Pancreas (tissue), 10 donors: Measurements from ENCODE around the gene DPPA5. TPM values are rescaled to one million over a fixed set of nuclear protein-coding genes. Genes with fewer than 3 reads are reported as not detected.
A peak's percentile ranks its signal among the peaks of the same experiment; 100 is the strongest.

Experiments
- ATAC-seq, 4 donors: fragments of 200-7000 bp; cut with Tn5 transposase; one replicate each; pipeline versions ENCODE4 v1.8.0 to v1.9.1; 2020; ENCODE audit warnings: mild to moderate bottlenecking in 4 of 4, moderate library complexity in 4 of 4
- DNase-seq, 6 donors: peaks; one replicate each; pipeline ENCODE4 v3.0.0-alpha.2; 2020
- FAIRE-seq: peaks from 2 replicates; lab custom pipeline; 2012; peaks lifted over from hg19 to GRCh38; lab: Jason Lieb, UNC
- H3K27ac ChIP-seq, 4 donors: fragments of 200-600 bp; sonication (generic); 1 replicate in 3 of 4; 2 replicates in 1 of 4; pipeline versions ENCODE4 v1.5.0 to v1.8.0; 2020
- H3K27me3 ChIP-seq, 4 donors: fragments of 200-600 bp; one replicate each; pipeline ENCODE4 v1.8.0; 2021
- H3K36me3 ChIP-seq, 3 donors: fragments of 200-600 bp; sonication (generic) in 1 of 3; one replicate each; pipeline versions ENCODE4 v1.5.0 to v1.8.0; 2020 to 2021
- H3K4me1 ChIP-seq, 3 donors: fragments of 200-600 bp; one replicate each; pipeline ENCODE4 v1.8.0; 2021
- H3K4me3 ChIP-seq, 4 donors: fragments of 200-600 bp; sonication (generic) in 2 of 4; one replicate each; pipeline versions ENCODE4 v1.5.0 to v1.8.0; 2020 to 2021
- H3K9me3 ChIP-seq, 4 donors: fragments of 200-600 bp; one replicate each; pipeline ENCODE4 v1.8.0; 2021
- WGBS, 2 donors: extraction: QIAGEN DNeasy Blood & Tissue Kit; methylation state at CpG; one replicate each; pipeline ENCODE4 v1.1.7; 2013; 5-methylcytosine and 5-hydroxymethylcytosine counted together
- intact Hi-C, 3 donors: fragments of 100-400 bp; cut with DNase I; formaldehyde crosslinking; loops; one replicate each; pipeline versions ENCODE4 v1.11.1 to v1.14.2; 2022
- polyA plus RNA-seq, 2 donors: library from polyadenylated mRNA; stranded (reverse); fragments of 200-250 nt; gene quantifications; one replicate each; pipeline ENCODE4 v1.2.3, GENCODE V29; 2013
- total RNA-seq, 6 donors: library from RNA; stranded (reverse); fragmentation: NEBNext Ultra II Directional in 4 of 6; extraction: Animal tissue kit (Norgen Biotek cat#: 25700) in 4 of 6; gene quantifications; one replicate each; pipeline versions ENCODE4 v1.2.1 to v1.2.4, GENCODE V29; 2021 to 2023
- TF ChIP-seq, protein P1 (sequence below), 4 donors: fragments of 200-600 bp; sonication (generic) in 3 of 4; IDR thresholded peaks; one replicate each; pipeline versions ENCODE4 v1.5.0 to v1.8.0; 2021; ENCODE audit warnings: antibody characterized with exemption in 4 of 4
- donor health status: healthy with polysubstance abuse.
- donor health status: DM: no; HTN: no; CAD: no; lungs with moderate emphysema.
- donor health status: DM: no; HTN: no; CAD: no.
- donor health status: control.
- donor health status: control.
- donor health status: Bipolar disorder and iron deficiency.
- donor health status: DM: yes; HTN: yes; CAD: no.
- donor health status: DM: no; HTN: no; CAD: no.
- donor health status: DM: no; HTN: no; CAD: no.
- donor health status: DM: yes; HTN: yes; CAD: no.

Gene DPPA5
- total and polyA plus RNA-seq, 8 donors = not detected

DNA sequence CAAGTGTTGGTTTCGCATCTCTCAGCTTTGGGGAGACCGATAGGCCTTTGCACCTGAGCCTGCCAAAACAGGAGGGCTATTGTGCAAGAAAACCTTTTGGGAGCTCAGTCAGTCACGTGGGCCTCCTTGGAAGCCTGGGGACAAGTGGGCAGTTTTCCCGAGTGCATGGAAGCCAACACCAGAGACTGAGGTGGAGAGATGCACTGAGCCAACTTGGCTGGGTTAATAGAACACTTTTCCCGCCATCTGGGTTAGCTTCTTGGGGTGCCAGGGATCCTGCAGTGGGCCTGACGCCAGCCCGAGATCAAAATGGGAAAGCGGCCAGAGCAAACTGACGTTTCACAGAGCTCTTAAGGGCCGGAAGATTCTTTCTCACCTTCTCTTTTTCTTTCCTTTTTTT lies 18.4 kb upstream of the DPPA5 start:
- intact Hi-C loops = no loop called here
- ATAC-seq = no peak
- FAIRE-seq = no peak
- Histone ChIP-seq H3K36me3 (no peaks in the 10 kb centered on the region), H3K27ac (no peak overlapping the region), H3K4me3 (no peak overlapping the region), H3K9me3 (no peaks in the 10 kb centered on the region), H3K4me1 (no peaks in the 10 kb centered on the region), H3K27me3 (no peaks in the 10 kb centered on the region)
- 82 to 84% methylated on average over 10 of the region's 10 CpGs for WGBS, 2 donors
- DNase-seq = no peak
- TF ChIP-seq, protein P1, sequence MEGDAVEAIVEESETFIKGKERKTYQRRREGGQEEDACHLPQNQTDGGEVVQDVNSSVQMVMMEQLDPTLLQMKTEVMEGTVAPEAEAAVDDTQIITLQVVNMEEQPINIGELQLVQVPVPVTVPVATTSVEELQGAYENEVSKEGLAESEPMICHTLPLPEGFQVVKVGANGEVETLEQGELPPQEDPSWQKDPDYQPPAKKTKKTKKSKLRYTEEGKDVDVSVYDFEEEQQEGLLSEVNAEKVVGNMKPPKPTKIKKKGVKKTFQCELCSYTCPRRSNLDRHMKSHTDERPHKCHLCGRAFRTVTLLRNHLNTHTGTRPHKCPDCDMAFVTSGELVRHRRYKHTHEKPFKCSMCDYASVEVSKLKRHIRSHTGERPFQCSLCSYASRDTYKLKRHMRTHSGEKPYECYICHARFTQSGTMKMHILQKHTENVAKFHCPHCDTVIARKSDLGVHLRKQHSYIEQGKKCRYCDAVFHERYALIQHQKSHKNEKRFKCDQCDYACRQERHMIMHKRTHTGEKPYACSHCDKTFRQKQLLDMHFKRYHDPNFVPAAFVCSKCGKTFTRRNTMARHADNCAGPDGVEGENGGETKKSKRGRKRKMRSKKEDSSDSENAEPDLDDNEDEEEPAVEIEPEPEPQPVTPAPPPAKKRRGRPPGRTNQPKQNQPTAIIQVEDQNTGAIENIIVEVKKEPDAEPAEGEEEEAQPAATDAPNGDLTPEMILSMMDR (IDR thresholded peaks at IDR 0.05) = no peak

DNA sequence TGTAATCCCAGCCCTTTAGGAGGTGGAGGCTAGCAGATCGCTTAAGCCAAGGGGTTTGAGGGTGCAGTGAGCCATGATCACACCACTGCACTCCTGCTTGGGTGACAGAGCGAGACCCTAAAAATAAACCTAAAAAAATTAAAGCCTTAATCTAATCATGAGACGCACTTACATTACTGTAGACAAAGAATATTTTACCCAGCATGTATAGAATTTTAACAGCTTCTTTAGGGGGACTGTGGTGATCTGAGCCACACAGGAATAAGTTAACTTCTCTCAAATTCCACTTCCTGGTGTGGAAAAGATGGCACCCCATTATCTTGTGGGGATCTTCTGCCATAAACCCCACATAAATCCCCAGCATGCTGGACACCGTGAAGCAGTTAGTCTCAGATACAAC lies 17.9 kb upstream of the DPPA5 start:
- no peaks in the 10 kb centered on the region for H3K4me1 ChIP-seq
- H3K27me3 ChIP-seq = no peaks in the 10 kb centered on the region
- FAIRE-seq (no peak), DNase-seq (no peak), ATAC-seq (no peak)
- H3K36me3 ChIP-seq = no peaks in the 10 kb centered on the region
- intact Hi-C loops = no loop called here
- H3K27ac ChIP-seq = no peak overlapping the region
- WGBS, 2 donors = 94 to 95% methylated on average over 4 of the region's 4 CpGs
- H3K4me3 ChIP-seq = no peak overlapping the region
- TF ChIP-seq, protein P1 (IDR thresholded peaks at IDR 0.05) = no peak
- no peaks in the 10 kb centered on the region for H3K9me3 ChIP-seq

DNA sequence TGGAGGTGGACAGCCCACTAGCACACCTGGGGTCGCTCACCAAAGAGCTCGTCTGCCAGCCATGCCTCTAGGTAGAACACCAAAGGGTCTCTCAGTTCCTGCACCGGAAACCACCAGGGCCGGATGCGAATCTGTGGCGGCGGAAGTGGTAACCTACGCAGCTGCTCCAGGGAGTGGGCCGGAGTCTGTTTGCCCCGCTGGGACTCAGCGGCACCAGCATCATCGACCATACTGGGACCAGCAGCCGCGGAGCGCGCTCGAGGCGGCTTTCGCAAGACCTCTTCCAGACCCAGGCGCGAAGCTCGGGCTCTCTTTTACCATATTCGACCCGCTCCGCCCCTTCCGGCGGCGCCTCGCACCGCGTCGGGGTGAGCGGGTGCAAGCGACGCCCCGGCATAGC lies 15.5 kb upstream of the DPPA5 start, which contains the start of gene OOEP:
Gene OOEP (minus strand): TSS at position 335 of the 400 bp plus-strand sequence. CDS start 105 bp downstream, at position 230.
- Histone ChIP-seq H3K4me3 (no peak within 1 kb of the TSS), H3K4me1 (no peaks in the 10 kb centered on the region), H3K9me3 (no peaks in the 10 kb centered on the region), H3K27me3 (no peaks in the 10 kb centered on the region), H3K27ac (no peak within 1 kb of the TSS), H3K36me3 (no peaks in the 10 kb centered on the region)
- DNase-seq = peak in 1 of 6 donors; percentile 54
- no peak for FAIRE-seq
- intact Hi-C loops = no loop called here
- 95% methylated on average over 36 of the region's 36 CpGs for WGBS, 2 donors
- no peak for ATAC-seq
- TF ChIP-seq, protein P1 (IDR thresholded peaks at IDR 0.05) = no peak

DNA sequence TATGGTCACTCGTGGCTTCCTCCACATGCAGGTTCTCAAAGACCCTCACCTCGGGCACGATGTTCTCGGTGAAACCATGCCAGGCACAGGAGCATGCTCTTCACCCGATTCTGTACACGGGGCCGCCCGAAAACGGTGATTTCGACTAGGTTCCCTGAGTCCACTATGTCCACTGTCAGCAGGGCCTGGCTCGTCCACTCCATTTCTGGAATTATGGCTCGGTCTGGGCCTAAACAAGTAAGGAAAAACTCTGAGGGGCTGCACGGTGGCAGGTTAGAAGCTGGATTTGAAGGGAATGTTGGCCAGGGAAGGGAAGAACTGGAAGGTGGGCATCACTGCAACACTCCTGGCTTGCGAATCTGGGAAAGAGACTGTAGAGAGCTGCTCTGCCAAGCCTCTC lies 15.1 kb upstream of the DPPA5 start:
- Histone ChIP-seq H3K4me1 (no peaks in the 10 kb centered on the region), H3K27me3 (no peaks in the 10 kb centered on the region), H3K27ac (no peak overlapping the region), H3K9me3 (no peaks in the 10 kb centered on the region), H3K36me3 (no peaks in the 10 kb centered on the region), H3K4me3 (no peak overlapping the region)
- DNase-seq (no peak), ATAC-seq (no peak), FAIRE-seq (no peak)
- TF ChIP-seq, protein P1 (IDR thresholded peaks at IDR 0.05) = no peak
- WGBS, 2 donors = 81 to 89% methylated on average over 14 of the region's 14 CpGs
- intact Hi-C loops = no loop called here

DNA sequence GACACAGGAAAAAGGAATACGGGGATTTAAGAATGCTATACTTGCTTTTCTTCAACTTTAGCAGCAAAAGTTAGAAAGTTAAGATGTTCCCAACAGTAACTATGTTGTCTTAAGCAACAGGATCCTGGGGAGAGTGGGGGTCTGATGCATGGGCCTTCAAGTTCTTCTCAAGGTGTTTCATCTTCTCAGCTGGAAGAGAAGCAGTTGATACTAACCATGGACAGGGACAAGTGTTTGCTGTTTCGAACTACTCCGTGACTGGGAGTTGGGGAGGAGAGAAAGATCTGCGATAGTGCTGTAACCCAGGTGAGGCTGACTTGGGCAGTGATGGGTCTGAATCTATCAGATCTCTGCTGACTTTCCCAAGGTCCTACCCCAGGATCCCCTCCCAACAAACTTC lies 14.6 kb upstream of the DPPA5 start:
- TF ChIP-seq, protein P1 (IDR thresholded peaks at IDR 0.05) = no peak
- intact Hi-C loops = no loop called here
- WGBS, 2 donors = 87 to 94% methylated on average over 4 of the region's 4 CpGs
- DNase-seq = no peak
- no peak for FAIRE-seq
- ATAC-seq = no peak
- Histone ChIP-seq H3K27me3 (no peaks in the 10 kb centered on the region), H3K9me3 (no peaks in the 10 kb centered on the region), H3K4me3 (no peak overlapping the region), H3K4me1 (no peaks in the 10 kb centered on the region), H3K36me3 (no peaks in the 10 kb centered on the region), H3K27ac (no peak overlapping the region)
